ENCODE results near the gene PDGFC.
"Not testable (repeated sequence)": the region's sequence is repeated elsewhere in the genome, so short reads cannot be mapped to it uniquely, and the experiment has no call there.

PDGFC gene

GRCh38 chr4:156950948-156951347 lies 20.7 kb downstream of the PDGFC start:
- DNase-seq (ENCODE audit: low read depth) = no peak

GRCh38 chr4:156950090-156950489 lies 21.5 kb downstream of the PDGFC start:
- no peak for DNase-seq (ENCODE audit: low read depth)

GRCh38 chr4:156949373-156949814 lies 22.2 kb downstream of the PDGFC start:
- DNase-seq (ENCODE audit: low read depth) = no peak

DNA sequence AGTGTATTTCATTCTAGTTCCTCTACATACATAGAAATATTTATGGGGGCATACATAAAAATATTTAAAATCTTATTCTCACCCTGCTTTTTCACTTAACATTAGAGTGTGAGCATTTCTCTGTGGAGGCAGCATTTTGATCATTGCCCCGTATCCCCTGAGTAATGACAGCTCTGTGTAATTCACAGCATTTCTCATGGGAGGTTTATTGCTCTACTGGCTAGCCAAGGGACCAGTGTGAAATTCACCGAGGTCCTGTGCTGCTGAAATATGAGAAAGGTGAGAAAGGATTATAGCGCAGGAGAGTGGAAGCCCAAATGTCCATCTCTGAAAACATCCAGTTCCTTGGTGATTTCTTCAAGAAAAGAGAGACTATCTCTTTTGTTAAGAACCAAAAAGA lies 22.9 kb downstream of the PDGFC start:
- no peak for DNase-seq (ENCODE audit: low read depth)

GRCh38 chr4:156948133-156948532 lies 23.5 kb downstream of the PDGFC start:
- DNase-seq (ENCODE audit: low read depth) = no peak

DNA sequence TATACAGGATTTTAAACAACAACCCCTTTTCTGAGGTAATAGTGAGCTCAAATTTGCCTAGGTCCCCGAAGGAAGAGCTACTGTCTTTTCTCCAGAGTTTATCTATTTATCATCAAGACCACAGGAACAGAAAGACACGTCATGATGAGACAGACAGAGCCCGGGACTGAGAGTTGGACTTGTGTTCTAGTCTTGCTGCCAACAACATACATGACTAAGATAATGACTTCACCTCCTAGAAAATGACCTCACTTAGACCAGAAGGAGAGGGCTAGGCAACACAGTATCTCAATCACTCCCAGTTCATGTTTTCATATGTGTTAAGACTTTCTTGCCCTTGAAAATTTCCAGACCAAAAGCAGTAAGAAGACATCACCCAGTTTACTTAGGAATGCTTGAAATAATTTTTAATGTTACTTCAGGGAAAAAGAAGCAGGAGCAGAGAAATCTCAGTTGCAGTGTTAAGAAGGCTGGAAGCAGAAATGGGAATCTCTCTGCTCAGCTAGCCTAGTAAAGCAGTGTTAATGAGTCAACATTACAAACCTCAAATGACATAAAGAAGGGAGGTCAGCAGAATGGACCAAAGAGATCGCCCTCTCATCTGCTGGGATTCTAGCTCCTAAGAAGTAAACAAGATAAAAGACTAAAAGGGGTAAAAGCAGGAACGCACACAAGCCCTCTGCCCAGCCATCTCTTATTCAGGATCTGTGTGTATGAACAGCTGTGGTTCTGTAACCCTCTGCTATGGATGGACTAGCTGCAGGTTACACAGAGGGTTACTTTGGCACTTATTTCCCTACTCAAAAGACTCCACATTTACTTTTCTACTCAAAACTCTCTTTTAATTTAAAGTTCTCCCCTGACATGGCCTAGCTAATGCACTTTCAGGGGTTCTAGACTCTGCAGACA lies 24.8 kb downstream of the PDGFC start:
- DNase-seq (ENCODE audit: low read depth) = no peak

DNA sequence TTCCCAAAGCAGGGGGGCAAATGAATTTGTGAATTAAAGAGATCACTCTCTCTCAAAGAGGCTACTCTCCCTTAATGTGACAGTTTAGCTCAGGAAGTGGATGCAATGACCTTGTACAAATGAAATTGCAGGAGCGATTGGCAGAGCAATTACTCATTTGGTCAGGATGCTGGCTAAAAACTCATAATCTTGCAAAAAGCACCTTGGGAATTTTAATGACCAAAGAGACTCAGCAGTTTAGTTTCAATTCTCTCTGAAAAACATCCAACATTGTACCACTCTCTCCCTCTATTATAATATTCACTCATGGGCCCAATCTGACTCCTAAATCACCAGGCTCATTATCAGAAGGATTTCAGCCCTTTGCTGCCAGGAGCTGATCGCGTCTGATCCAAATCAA lies 26.1 kb downstream of the PDGFC start:
- no peak for DNase-seq (ENCODE audit: low read depth)

GRCh38 chr4:156942991-156943390 lies 28.6 kb downstream of the PDGFC start:
- no peak for DNase-seq (ENCODE audit: low read depth)

- DNase-seq (ENCODE audit: low read depth) = no peak
Measured at GRCh38 chr4:156941940-156942548, 29.6 kb downstream of the PDGFC start.

- DNase-seq (ENCODE audit: low read depth) = no peak
Measured at GRCh38 chr4:156939801-156940200, 31.8 kb downstream of the PDGFC start.

- no peak for DNase-seq (ENCODE audit: low read depth)
Measured at GRCh38 chr4:156939139-156939538, 32.5 kb downstream of the PDGFC start.

- no peak for DNase-seq (ENCODE audit: low read depth)
Measured at GRCh38 chr4:156934259-156934635, 37.4 kb downstream of the PDGFC start.

- no peak for DNase-seq (ENCODE audit: low read depth)
Measured at GRCh38 chr4:156933633-156934258, 37.9 kb downstream of the PDGFC start.

DNA sequence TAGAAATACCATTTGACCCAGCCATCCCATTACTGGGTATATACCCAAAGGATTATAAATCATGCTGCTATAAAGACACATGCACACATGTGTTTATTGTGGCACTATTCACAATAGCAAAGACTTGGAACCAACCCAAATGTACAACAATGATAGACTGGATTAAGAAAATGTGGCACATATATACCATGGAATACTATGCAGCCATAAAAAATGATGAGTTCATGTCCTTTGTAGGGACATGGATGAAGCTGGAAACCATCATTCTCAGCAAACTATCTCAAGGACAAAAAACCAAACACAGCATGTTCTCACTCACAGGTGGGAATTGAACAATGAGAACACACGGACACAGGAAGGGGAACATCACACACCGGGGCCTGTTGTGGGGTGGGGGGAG lies 39.2 kb downstream of the PDGFC start:
- not testable (repeated sequence) for DNase-seq (ENCODE audit: low read depth)

- DNase-seq (ENCODE audit: low read depth) = no peak
Measured at GRCh38 chr4:156931267-156931666, 40.3 kb downstream of the PDGFC start.

DNA sequence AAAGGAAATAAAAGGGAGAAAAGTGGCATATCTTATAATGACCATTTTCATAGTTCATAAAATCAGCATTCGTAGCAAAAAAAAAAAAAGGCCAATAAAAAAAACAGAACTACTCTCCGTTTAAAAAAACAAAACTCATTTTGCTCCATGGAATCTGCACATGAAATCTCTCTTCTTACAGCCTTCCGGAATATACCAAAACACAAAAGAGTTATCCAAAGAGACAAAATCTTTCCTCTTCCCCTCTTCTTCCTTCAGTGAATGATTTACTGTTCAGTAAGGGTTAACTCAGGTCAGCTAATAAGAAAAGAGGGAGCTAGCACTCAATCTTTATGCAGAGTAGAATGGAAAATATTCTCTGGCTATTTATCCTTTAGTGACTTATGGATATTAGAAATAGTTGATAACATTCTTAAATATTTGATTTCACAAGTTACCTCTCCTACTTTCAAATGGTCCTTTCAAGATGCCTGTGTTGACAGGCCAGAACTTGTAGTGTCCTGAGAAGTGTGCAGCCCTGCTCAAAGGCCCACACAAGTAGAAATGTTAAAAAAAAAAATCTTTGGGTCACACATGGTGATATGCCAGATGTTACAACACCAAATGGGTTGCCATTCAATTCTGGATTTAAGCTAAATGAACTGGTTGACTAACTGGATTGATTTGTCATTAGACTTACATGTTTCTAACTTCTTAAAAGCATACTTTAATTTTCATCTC lies 42.1 kb downstream of the PDGFC start:
- DNase-seq (ENCODE audit: low read depth) = no peak

DNA sequence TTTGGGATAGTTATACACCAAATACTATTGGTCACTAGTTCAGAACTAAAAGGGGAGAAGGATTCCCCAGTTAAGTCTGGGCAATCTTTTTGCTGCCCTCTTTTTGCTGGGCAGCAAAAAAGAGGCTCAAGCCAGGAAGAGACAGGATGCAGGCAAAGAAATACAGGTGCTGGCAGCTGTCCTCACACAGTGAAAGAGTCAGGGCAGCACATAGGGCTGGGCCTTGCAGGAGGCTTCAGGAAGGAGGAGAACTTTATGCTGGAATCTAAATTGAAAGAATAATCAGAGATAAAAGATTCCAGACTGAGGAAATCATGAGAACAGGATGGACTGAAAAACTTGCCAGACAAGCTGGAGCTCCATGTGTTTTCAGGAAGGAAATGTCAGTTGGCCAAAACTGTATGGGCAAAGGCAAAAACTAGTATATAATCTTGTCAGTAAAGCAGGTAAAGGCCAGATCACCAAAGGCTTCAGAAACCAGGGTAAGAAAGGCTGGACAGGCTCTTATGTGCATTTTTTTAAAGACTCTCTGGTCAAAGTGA lies 46.8 kb downstream of the PDGFC start:
- DNase-seq (ENCODE audit: low read depth) = no peak

DNA sequence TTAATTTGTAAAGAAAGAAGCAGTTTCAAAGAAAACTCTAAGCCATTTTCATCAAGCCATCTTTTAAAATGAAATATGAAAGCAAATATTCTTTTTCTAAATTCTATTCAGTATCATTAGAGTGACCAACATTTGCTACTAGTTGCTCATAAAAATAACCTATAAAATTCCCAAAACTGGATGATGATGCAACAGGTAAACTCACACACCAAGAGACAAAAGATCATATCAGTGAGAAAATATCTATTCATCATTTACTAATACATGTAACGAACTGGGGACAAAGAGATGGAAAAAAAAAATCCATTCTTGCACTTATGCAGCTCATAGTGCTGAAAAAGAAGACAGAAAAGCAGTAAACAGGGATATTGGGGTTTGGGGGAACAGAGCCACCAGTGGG lies 48.1 kb downstream of the PDGFC start:
- DNase-seq (ENCODE audit: low read depth) = no peak

- DNase-seq (ENCODE audit: low read depth) = no peak
Measured at GRCh38 chr4:156915221-156915620, 56.4 kb downstream of the PDGFC start.

DNA sequence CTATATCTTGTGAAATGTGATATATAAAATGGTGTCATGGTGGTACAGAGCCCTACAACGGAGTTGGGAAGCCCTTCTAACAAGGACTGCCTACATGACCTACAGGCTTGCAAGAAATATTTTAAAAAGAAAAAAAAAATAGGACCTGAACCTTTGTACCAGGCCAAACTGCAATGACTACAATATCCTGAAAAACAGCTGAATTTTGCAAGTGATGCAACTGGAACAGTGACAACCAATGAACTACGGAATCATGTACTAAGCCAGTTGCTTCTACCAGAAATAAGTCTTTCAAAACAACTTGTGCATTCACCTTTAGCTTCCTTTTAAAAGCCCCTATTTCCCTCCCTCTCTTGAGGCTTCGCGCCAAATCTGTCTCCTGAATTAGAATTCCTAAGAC lies 58.4 kb downstream of the PDGFC start:
- no peak for DNase-seq (ENCODE audit: low read depth)

DNA sequence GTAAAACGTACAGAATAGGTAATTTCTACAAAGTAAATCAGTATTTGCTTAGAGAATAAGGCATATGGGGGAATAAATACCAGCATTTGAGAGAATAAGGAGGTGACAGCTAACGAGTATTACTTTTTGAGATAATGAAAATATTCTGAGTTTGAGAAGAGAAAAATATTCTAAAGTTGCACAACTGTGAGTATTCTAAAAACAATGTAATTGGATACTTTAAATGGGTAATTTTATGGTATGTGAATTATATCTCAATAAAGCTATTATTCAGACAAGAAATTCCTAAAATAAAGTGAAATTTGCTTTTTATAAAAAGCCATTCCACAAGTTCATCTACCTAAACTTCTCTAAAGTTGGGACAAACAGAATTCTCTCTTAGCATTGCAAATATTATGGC lies 62.6 kb downstream of the PDGFC start:
- DNase-seq (ENCODE audit: low read depth) = no peak

- no peak for DNase-seq (ENCODE audit: low read depth)
Measured at GRCh38 chr4:156906325-156906724, 65.3 kb downstream of the PDGFC start.

All from activated T-cell treated with anti-CD3 and anti-CD28 coated beads for 1 hour (primary cell).